Cardiac septum (tissue), 1 donor: ENCODE results near the gene CHCHD6. TPM values are rescaled to one million over a fixed set of nuclear protein-coding genes. Genes with fewer than 3 reads are reported as not detected.

Source experiments
- DNase-seq: peaks from one replicate; pipeline ENCODE4 v3.0.0-alpha.2; 2020; ENCODE audit warnings: low spot score
- intact Hi-C: fragments of 100-400 bp; cut with DNase I; formaldehyde crosslinking; loops from one replicate; pipeline ENCODE4 v1.14.0; 2022
- total RNA-seq: library from RNA; stranded (reverse); fragmentation: NEBNext Ultra II Directional; extraction: Animal tissue kit (Norgen Biotek cat#: 25700); gene quantifications from one replicate; pipeline ENCODE4 v1.2.1, GENCODE V29; 2021
- donor health status: DM: no; HTN: no; CAD: no.

Gene CHCHD6
- total RNA-seq, 1 donor from 2014 or later, result 12.1 TPM

- intact Hi-C loops, result no loop called here
- no peak for DNase-seq
Observed at GRCh38 chr3:126923895-126924294, 219.9 kb downstream of the CHCHD6 start.

GRCh38 chr3:126924458-126924857 is 220.4 kb downstream of the CHCHD6 start:
- DNase-seq, result no peak
- intact Hi-C loops, result no loop called here

- no peak for DNase-seq
- intact Hi-C loops, result no loop called here
Observed at GRCh38 chr3:126925411-126926171, 221.6 kb downstream of the CHCHD6 start.

GRCh38 chr3:126926684-126927400 is 222.8 kb downstream of the CHCHD6 start:
- peak; percentile 84 for DNase-seq
- intact Hi-C loops, result no loop called here

- intact Hi-C loops, result no loop called here
- no peak for DNase-seq
Observed at GRCh38 chr3:126927401-126927750, 223.3 kb downstream of the CHCHD6 start.

- intact Hi-C loops, result no loop called here
- no peak for DNase-seq
Observed at GRCh38 chr3:126927846-126928245, 223.8 kb downstream of the CHCHD6 start.

GRCh38 chr3:126928921-126929474 is 225.0 kb downstream of the CHCHD6 start:
- intact Hi-C loops, result no loop called here
- no peak for DNase-seq

- no peak for DNase-seq
Observed at GRCh38 chr3:126930936-126931600, 227.0 kb downstream of the CHCHD6 start.

GRCh38 chr3:126931806-126932187 is 227.8 kb downstream of the CHCHD6 start:
- intact Hi-C loops, result no loop called here
- DNase-seq, result no peak

More at GRCh38 chr3:126930936-126931600, 227.0 kb downstream of the CHCHD6 start:
- intact Hi-C loops, result no loop called here

GRCh38 chr3:126932188-126932931 is 228.3 kb downstream of the CHCHD6 start:
- no peak for DNase-seq
- intact Hi-C loops, result no loop called here

- intact Hi-C loops, result no loop called here
- no peak for DNase-seq
Observed at GRCh38 chr3:126934031-126934531, 230.0 kb downstream of the CHCHD6 start.

- no peak for DNase-seq
- intact Hi-C loops, result loop anchor here (5.0 kb wide), 1 partner anchor 83 kb away; no protein-coding TSS in a partner anchor
Observed at GRCh38 chr3:126934991-126935390, 231.0 kb downstream of the CHCHD6 start.

- intact Hi-C loops, result loop anchor here (5.0 kb wide), 1 partner anchor 84 kb away; no protein-coding TSS in a partner anchor
- peak; percentile 60 for DNase-seq
Observed at GRCh38 chr3:126935756-126936509, 231.9 kb downstream of the CHCHD6 start.

- no peak for DNase-seq
- intact Hi-C loops, result loop anchor here (5.0 kb wide), 1 partner anchor 85 kb away; no protein-coding TSS in a partner anchor
Observed at GRCh38 chr3:126936853-126937425, 232.9 kb downstream of the CHCHD6 start.

- intact Hi-C loops, result loop anchor here (5.0 kb wide), 1 partner anchor 85 kb away; no protein-coding TSS in a partner anchor
- peak; percentile 70 for DNase-seq
Observed at GRCh38 chr3:126937533-126937932, 233.5 kb downstream of the CHCHD6 start.

- no peak for DNase-seq
- intact Hi-C loops, result loop anchor here (5.0 kb wide), 1 partner anchor 86 kb away; no protein-coding TSS in a partner anchor
Observed at GRCh38 chr3:126937973-126938372, 233.9 kb downstream of the CHCHD6 start.

GRCh38 chr3:126938520-126939337 is 234.7 kb downstream of the CHCHD6 start:
- no peak for DNase-seq
- intact Hi-C loops, result loop anchor here (5.0 kb wide), 1 partner anchor 86 kb away; no protein-coding TSS in a partner anchor
